SU-DHL-6 (cell line): ENCODE results near the gene LRRC26.

Experiments
- H2AFZ ChIP-seq: fragments of 200-600 bp; sonication (generic); 2 replicates; pipeline ENCODE4 v1.6.1; 2014; ENCODE audit warnings: low read depth, mild to moderate bottlenecking, moderate library complexity, mixed read lengths, antibody characterized with exemption, low read length; ENCODE audit not compliant: severe bottlenecking
- H3F3A ChIP-seq: fragments of 200-600 bp; shearing (Covaris generic); 2 replicates; pipeline ENCODE4 v1.6.0; 2016; ENCODE audit warnings: antibody characterized with exemption, mild to moderate bottlenecking; ENCODE audit not compliant: insufficient read depth
- H3K27ac ChIP-seq: fragments of 200-600 bp; sonication (generic); 2 replicates; pipeline ENCODE4 v1.5.1; 2016; ENCODE audit warnings: low read depth, mild to moderate bottlenecking, low read length, moderate library complexity, mixed read lengths
- H3K27me3 ChIP-seq: fragments of 200-600 bp; sonication (generic), shearing (Covaris generic); 2 replicates; pipeline ENCODE4 v1.6.0; 2014; ENCODE audit warnings: mild to moderate bottlenecking, low read length
- H3K36me3 ChIP-seq: fragments of 200-600 bp; sonication (generic); 2 replicates; pipeline ENCODE4 v1.6.1; 2014; ENCODE audit warnings: mild to moderate bottlenecking, low read length, mixed read lengths
- H3K4me2 ChIP-seq: fragments of 300-600, 200-600 bp; shearing (Covaris generic), sonication (generic); 2 replicates; pipeline ENCODE4 v1.6.0; 2014; ENCODE audit warnings: low read length, low read depth, mild to moderate bottlenecking; ENCODE audit not compliant: poor library complexity, severe bottlenecking
- H3K4me3 ChIP-seq: fragments of 200-600 bp; sonication (generic); 2 replicates; pipeline ENCODE4 v1.5.1; 2014; ENCODE audit warnings: antibody characterized with exemption, low read length, mild to moderate bottlenecking, mixed read lengths; ENCODE audit not compliant: insufficient read depth, poor library complexity, severe bottlenecking
- H3K79me2 ChIP-seq: fragments of 200-600 bp; sonication (generic); 2 replicates; pipeline ENCODE4 v1.6.1; 2014; ENCODE audit warnings: mild to moderate bottlenecking, low read length, moderate library complexity; ENCODE audit not compliant: insufficient read depth
- H3K9ac ChIP-seq: fragments of 200-600 bp; sonication (generic); 2 replicates; pipeline ENCODE4 v1.7.0; 2014; ENCODE audit warnings: mild to moderate bottlenecking, low read length
- H3K9me2 ChIP-seq: fragments of 200-600 bp; sonication (generic); replicated peaks from 2 replicates; pipeline ENCODE4 v1.6.1; 2014; ENCODE audit warnings: low read length; ENCODE audit not compliant: insufficient read depth
- H3K9me3 ChIP-seq: fragments of 200-600 bp; sonication (generic); 2 replicates; pipeline ENCODE4 v1.6.1; 2014; ENCODE audit warnings: low read length, mixed read lengths; ENCODE audit not compliant: insufficient read depth
- H4K20me1 ChIP-seq: fragments of 200-600 bp; sonication (generic); 2 replicates; pipeline ENCODE4 v1.6.1; 2014; ENCODE audit warnings: low read depth, mild to moderate bottlenecking, antibody characterized with exemption, low read length, moderate library complexity, mixed read lengths
- EZH2phosphoT487 ChIP-seq: fragments of 200-600 bp; sonication (generic), shearing (Covaris generic); conservative IDR thresholded peaks from 2 replicates; pipeline ENCODE4 v1.6.1; 2018; ENCODE audit warnings: mild to moderate bottlenecking, antibody characterized with exemption, low read length, moderate library complexity, mixed read lengths
- TF ChIP-seq, protein P1 (sequence below): fragments of 200-600 bp; sonication (generic); IDR thresholded peaks from one replicate; pipeline ENCODE4 v1.5.1; 2017; ENCODE audit warnings: antibody characterized with exemption, mild to moderate bottlenecking, low read length, moderate library complexity; ENCODE audit not compliant: insufficient read depth, poor library complexity, severe bottlenecking

Gene LRRC26

DNA sequence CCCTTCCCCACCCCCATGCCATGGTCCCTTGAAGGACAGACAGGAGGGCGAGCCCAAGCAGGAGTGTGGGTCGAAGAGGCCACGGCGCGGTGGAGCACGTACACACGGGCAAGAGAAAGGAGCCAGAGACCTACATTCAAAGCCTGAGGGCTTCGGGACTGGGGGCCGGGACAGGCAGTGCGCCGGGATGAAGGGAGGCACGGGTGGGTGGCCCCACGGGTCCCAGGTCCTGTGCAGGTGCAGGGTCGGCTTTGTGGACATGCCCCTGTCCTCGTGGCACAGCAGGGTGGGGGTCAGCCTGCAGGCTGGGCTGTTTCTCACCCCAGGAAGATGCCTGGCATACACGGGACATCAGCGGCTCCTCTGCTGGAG, 9.8 kb downstream of the LRRC26 start:
- Histone ChIP-seq H3K27me3 (no peaks in the 10 kb centered on the region), H3K9me3 (no peaks in the 10 kb centered on the region)

DNA sequence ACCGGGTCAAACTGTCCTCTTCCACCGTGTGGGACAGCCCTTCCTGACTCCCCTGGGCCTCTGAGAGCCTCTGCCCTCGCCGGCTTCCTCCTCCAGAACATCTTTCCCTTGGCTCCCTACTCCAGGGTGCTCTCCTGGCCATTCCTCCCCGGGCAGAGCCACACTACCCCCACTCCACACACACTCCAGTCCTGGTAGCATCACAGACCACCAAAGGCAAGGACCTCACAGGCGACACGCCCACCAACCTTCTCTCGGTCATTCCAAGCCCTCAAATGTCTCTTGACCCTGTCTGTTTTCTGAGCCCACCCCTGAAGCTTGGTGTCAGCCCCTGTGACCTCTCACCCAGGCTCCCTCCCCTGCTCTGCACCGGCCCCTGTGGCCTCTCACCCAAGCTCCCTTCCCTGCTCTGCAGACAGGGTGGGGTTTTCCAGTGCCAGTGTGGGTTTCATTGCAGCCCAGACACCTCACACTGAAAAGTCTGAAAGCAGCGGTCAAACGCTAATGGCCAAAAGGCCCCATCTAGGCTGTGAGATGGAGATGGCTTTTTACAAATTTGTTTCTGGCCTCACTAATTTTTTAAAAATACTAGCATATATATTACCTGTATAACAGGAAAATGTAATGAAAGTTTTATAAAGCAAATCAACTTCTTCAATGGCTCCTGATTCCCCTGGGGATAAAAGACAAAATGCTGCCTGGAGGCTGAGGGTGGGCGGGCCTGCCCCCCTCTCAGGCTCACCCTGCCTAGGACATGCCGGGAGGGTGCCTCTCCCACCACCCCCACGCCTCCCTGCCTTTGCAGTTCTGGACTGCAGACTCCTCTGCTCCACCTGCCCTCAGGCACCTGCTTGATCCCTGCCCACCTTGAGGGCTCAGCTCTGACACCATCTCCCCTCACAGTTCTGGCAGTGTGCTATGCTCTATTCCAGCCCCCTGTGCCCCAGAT, 10.5 kb downstream of the LRRC26 start:
- Histone ChIP-seq H3F3A (no peaks in the 10 kb centered on the region), H3K4me2 (no peak overlapping the region), H2AFZ (no peak overlapping the region)

More for the DNA sequence above, 9.8 kb downstream of the LRRC26 start:
- Histone ChIP-seq H3K9me2 (no peaks in the 10 kb centered on the region), H3K4me3 (no peak overlapping the region), H2AFZ (no peak overlapping the region), H3K4me2 (no peak overlapping the region), H3K79me2 (no peaks in the 10 kb centered on the region), H3F3A (no peaks in the 10 kb centered on the region), H3K36me3 (no peaks in the 10 kb centered on the region), H3K27ac (no peak overlapping the region), H3K9ac (no peak overlapping the region), H4K20me1 (no peaks in the 10 kb centered on the region)
- TF ChIP-seq EZH2phosphoT487, result no peak
- TF ChIP-seq, protein P1, sequence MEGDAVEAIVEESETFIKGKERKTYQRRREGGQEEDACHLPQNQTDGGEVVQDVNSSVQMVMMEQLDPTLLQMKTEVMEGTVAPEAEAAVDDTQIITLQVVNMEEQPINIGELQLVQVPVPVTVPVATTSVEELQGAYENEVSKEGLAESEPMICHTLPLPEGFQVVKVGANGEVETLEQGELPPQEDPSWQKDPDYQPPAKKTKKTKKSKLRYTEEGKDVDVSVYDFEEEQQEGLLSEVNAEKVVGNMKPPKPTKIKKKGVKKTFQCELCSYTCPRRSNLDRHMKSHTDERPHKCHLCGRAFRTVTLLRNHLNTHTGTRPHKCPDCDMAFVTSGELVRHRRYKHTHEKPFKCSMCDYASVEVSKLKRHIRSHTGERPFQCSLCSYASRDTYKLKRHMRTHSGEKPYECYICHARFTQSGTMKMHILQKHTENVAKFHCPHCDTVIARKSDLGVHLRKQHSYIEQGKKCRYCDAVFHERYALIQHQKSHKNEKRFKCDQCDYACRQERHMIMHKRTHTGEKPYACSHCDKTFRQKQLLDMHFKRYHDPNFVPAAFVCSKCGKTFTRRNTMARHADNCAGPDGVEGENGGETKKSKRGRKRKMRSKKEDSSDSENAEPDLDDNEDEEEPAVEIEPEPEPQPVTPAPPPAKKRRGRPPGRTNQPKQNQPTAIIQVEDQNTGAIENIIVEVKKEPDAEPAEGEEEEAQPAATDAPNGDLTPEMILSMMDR, result no peak

DNA sequence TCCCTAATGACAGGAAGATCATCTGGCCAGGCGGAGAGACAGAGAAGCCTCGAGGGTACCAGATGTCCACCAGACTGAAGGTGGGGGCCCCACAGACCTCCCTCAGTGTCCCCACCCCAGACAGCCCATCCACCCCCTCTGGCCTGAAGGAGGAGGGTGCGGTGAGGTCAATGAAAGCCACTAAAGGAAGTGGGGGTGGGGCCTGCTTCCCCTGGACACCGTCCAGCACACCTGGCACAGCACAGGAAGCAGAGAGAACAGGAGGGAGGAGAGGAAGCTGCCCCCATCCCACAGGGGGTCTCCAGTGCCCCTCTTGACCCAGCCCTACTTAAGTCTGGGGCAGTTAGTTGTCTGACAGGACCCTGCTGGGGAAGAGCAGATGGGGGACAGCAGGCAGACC, 11.2 kb downstream of the LRRC26 start:
- TF ChIP-seq, protein P1, result no peak
- Histone ChIP-seq H3K9ac (no peak overlapping the region), H4K20me1 (no peaks in the 10 kb centered on the region), H3K27ac (no peak overlapping the region), H3K4me2 (no peak overlapping the region), H2AFZ (no peak overlapping the region), H3K36me3 (no peaks in the 10 kb centered on the region), H3K4me3 (no peak overlapping the region), H3F3A (no peaks in the 10 kb centered on the region), H3K9me2 (no peaks in the 10 kb centered on the region), H3K27me3 (no peaks in the 10 kb centered on the region), H3K9me3 (no peaks in the 10 kb centered on the region), H3K79me2 (no peaks in the 10 kb centered on the region)

More for the DNA sequence above, 10.5 kb downstream of the LRRC26 start:
- H4K20me1 ChIP-seq, result no peaks in the 10 kb centered on the region
- H3K36me3 ChIP-seq, result no peaks in the 10 kb centered on the region
- TF ChIP-seq, protein P1, result no peak
- TF ChIP-seq EZH2phosphoT487, result no peak
- no peak overlapping the region for H3K27ac ChIP-seq
- no peaks in the 10 kb centered on the region for H3K79me2 ChIP-seq
- no peaks in the 10 kb centered on the region for H3K27me3 ChIP-seq
- H3K4me3 ChIP-seq, result no peak overlapping the region
- H3K9me3 ChIP-seq, result no peaks in the 10 kb centered on the region
- no peaks in the 10 kb centered on the region for H3K9me2 ChIP-seq
- H3K9ac ChIP-seq, result no peak overlapping the region
